IPS-NIHi7 (cell line): ENCODE results near the gene CHCHD6.

Experiments
- DNase-seq: peaks from one replicate; pipeline ENCODE4 v3.0.0; 2012; ENCODE audit warnings: mixed read lengths; ENCODE audit errors: extremely low spot score

The CHCHD6 gene

GRCh38 chr3:126939733-126940132 is 235.7 kb downstream of the CHCHD6 start:
- DNase-seq = no peak

GRCh38 chr3:126941721-126942270 is 237.8 kb downstream of the CHCHD6 start:
- DNase-seq = no peak

- no peak for DNase-seq
Observed at GRCh38 chr3:126944089-126944965, 240.3 kb downstream of the CHCHD6 start.

- DNase-seq = peak; percentile 56
Observed at GRCh38 chr3:126945171-126945721, 241.2 kb downstream of the CHCHD6 start.

- no peak for DNase-seq
Observed at GRCh38 chr3:126945891-126946290, 241.9 kb downstream of the CHCHD6 start.

DNA sequence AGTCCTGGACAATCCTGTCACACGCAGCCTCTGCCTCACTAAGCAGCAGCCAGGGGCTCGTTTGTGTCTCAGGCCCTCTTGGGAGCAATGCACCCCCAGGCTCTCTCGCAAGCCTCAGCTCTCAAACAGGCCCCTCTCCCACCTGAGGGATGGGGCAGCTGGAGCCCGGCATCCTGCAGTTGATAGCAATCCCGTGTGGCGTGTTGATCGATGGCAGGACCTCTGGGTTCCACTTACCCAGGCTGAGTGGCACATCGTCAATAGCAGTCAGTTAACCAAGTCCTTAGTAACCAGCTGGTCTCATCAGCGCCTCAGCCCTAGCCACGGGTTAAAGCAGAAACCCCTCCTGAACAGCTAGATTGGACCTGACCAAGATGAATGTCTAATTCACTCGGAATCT is 242.4 kb downstream of the CHCHD6 start:
- DNase-seq = no peak

DNA sequence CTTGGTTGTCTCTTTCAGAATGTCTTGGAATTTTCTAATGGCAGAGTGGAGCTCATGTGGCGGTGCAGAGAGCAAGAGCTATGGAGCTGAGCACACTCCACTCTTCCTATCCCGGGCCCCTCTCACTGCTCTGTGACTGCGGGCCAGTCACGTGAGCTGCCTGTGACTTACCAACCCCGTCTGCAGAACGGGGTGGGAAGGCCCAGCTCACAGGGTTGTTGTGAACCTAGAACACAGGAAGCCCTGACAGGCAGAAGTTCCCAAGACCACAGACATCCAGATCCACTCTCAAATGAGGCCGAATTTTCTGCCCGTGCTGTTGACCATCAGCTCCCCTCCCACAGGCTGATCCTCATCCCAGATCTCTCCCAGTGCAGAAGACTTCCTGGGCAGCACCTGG is 243.4 kb downstream of the CHCHD6 start:
- no peak for DNase-seq

DNA sequence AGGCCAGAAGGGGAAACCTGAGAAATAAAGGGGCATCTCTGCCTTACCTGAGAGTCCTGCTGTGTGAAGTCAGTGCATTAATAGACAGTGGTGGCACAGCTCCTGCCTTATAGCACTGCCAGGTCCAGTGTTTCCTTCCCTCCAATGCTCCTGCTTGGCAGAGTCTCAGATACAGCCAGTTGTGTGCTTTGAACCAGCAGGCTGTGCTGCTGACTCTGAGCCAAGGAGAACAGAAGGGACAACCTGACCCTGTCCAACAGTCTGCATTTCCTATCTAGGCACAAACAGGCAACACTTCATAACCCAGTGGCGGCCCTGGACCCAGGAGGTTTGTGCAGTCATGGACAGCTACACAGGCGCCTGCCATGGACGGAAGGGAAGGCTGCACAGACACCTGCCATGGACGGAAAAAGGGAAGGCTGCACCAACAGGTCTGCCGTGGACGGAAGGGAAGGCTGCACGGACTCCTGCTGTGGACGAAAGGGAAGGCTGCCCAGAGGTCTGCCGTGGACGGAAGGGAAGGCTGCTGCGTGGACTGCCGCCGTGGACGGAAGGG is 245.0 kb downstream of the CHCHD6 start:
- DNase-seq = no peak

DNA sequence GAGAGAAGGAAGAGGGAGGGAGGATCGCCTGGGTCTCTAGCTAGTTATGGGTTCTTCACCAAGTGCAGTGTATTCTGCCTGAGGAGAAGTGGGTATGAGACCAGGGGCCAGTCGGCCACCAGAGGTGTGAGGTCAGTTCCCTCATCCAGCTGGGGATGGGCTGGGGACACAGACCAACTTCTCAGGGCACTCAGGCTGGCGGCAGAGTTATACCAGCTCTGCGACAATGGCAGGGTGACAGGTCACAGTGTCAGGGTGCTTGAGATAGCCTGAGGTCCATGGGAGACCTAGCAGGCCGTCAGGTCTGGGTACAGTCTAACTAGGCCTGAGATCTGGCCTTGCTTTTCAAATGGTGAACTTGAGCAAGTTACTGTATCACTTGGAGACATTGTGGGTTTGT is 247.5 kb downstream of the CHCHD6 start:
- no peak for DNase-seq

GRCh38 chr3:126952261-126952982 is 248.4 kb downstream of the CHCHD6 start:
- DNase-seq = no peak

DNA sequence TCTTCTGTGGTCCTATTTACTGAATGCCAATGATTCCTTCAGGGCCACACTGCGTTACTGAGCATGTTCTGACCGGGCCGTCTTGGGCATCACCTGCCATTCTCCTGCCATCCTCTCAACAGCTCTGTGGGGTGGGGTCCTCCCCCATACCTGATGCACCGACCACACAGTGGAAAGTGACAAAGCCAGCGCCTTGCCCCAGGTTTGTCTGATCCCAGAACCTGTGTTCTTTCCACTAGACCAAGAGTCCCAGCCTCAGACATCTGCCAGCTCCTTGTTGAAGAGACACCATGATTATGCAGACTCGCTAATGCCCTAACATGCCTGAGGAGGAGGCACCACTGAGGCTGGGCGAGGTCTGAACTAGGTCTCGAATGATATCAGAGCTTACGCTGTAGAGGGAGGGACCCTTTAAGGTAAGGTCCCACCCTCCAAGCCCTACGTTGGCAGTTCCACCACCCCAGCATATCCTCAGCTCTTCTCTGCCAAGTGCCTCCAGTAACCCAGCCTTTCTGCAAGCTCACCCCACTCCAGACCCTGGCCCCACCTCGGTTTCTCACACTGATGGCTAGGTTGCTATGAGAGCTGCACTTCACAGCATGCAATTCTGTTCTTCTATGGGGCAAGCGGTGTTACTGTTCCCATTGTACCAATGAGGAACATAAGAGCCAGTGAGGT is 249.1 kb downstream of the CHCHD6 start:
- no peak for DNase-seq

DNA sequence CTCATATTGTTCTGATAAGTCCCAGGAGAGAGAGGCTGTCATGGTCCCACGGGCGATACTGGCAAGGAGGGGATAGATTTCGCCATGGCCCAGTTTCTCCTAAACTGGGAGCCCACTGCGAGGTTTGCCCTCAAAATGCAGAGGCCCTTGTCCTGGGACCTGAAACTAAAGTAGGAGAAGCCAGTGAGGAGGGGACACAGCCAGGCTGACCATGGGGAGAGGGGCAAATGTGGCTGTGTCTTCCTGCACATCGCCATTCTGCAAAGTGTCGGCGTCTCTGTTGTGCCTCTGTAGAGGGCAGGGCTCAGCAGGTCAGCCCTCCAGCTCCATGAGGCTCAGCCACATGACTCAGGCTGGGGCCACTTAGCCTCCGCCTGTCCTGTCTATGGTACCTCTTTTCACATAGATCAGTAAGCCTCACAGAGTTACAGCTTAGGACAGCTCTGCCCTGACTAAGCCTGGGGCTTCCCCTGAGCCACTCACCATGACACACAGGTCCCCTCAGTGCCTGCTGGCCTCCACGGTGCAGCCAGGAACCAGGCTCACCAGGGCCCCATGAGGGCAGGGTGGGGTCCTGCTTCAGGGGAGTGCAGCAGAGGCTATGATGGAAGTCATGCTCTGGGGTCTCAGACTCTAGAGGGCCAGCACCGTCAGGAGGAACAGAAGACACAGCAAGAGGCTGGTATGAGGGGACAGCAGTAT is 250.3 kb downstream of the CHCHD6 start:
- DNase-seq = no peak

DNA sequence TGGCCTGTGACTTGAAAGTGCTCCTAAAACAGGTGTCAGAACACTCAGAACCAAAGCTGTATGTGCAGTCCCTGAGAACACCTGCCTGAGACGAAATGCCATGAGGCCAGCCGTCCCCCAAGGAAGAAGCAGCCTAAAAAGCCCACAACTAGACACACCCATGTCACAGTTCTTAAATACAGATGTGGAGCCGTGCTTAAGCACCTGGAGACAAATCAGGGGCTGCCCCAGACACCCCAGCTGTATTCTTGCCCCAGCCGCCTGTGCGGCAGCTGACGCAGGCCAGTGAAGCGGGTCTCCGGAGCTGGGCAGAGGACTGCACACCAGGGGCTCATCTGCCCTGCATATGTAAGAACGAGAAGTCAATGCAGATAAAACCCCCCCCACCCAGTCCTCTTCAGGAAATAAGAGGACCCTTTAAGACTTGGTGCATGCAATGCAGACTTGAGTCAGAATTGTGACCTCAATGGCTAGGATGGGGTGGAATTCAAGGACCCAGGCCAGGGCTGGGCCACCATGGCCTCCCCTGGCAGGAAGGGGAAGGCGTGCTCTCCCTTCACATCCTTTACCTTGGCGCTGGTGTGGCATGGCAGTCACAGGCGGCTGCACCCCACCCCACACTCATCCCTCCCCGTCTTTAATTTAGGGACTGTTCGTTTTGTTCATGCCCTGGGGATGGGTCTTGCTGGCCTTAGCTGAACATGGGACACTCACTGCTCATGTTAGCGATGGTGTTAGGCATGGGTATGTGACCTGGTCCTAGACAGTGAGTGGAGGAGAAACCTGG is 251.2 kb downstream of the CHCHD6 start:
- no peak for DNase-seq

- no peak for DNase-seq
Observed at GRCh38 chr3:126956361-126956760, 252.3 kb downstream of the CHCHD6 start.

- no peak for DNase-seq
Observed at GRCh38 chr3:126956866-126957650, 253.0 kb downstream of the CHCHD6 start.

GRCh38 chr3:126957776-126958637 is 254.0 kb downstream of the CHCHD6 start:
- no peak for DNase-seq

GRCh38 chr3:126958638-126959085 is 254.6 kb downstream of the CHCHD6 start:
- no peak for DNase-seq
